GM18505 (cell line): ENCODE results near the gene HOXD1.

Source experiments
- ATAC-seq: cut with Tn5 transposase; IDR thresholded peaks from one replicate; pipeline ENCODE4 v1.9.1; 2021; ENCODE audit not compliant: unreplicated experiment
- POLR2A ChIP-seq: IDR thresholded peaks from 4 replicates; pipeline ENCODE4 v1.6.1; 2011; ENCODE audit warnings: borderline replicate concordance; ENCODE audit not compliant: insufficient read depth, insufficient read length; ENCODE audit errors: extremely low read depth

Gene HOXD1

GRCh38 chr2:176164611-176165369 is 23.7 kb upstream of the HOXD1 start:
- ATAC-seq = no peak
- TF ChIP-seq POLR2A = no peak

- no peak for TF ChIP-seq POLR2A
- no peak for ATAC-seq
These were observed 23.0 kb upstream of the HOXD1 start for GRCh38 chr2:176165370-176166050.

DNA sequence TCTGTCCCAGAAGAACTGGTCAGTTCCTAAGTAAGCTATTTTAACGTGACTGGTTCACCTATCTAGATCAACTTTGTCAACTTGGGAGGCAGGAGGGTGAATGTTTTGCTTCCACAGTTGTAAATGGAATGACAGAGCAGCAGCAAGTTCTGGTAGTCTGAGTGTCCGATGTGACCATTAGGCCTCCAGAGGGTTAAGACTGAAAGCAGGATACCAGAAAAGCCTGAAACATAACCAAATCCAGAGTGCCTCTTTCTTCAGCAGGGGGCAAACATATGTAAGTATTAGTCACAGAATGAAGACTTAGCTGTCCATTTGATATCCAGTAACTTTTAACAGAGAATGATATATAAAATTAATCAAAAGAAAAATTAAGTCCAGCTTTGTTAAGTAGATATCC is 22.2 kb upstream of the HOXD1 start:
- TF ChIP-seq POLR2A = no peak
- no peak for ATAC-seq

- ATAC-seq = no peak
- no peak for TF ChIP-seq POLR2A
These were observed 21.1 kb upstream of the HOXD1 start for GRCh38 chr2:176167398-176167797.

GRCh38 chr2:176169181-176169580 is 19.3 kb upstream of the HOXD1 start:
- no peak for ATAC-seq

DNA sequence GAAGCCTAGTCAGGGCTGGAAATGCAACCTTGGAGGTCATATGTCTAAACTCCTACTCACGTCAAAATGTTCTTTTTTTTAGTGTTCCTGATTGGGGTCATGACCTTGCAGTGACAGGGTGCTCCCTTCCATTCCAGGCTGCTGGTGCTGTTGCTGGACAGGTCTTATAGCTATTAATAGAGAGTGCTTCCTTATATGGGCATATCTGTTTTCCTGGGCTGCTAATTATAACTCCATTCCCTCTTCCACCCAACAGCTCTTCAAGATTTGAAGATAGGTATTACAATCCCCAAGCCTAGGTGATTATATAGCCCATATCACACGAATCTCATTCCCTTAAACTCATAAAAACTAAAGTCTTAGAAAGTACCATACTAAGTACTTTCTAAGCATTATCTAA is 18.8 kb upstream of the HOXD1 start:
- TF ChIP-seq POLR2A = no peak
- ATAC-seq = no peak

More at GRCh38 chr2:176169181-176169580, 19.3 kb upstream of the HOXD1 start:
- TF ChIP-seq POLR2A = no peak

- no peak for ATAC-seq
These were observed 17.7 kb upstream of the HOXD1 start for GRCh38 chr2:176170602-176171305.

GRCh38 chr2:176171351-176172006 is 17.0 kb upstream of the HOXD1 start:
- no peak for TF ChIP-seq POLR2A
- no peak for ATAC-seq

More at GRCh38 chr2:176170602-176171305, 17.7 kb upstream of the HOXD1 start:
- TF ChIP-seq POLR2A = no peak

DNA sequence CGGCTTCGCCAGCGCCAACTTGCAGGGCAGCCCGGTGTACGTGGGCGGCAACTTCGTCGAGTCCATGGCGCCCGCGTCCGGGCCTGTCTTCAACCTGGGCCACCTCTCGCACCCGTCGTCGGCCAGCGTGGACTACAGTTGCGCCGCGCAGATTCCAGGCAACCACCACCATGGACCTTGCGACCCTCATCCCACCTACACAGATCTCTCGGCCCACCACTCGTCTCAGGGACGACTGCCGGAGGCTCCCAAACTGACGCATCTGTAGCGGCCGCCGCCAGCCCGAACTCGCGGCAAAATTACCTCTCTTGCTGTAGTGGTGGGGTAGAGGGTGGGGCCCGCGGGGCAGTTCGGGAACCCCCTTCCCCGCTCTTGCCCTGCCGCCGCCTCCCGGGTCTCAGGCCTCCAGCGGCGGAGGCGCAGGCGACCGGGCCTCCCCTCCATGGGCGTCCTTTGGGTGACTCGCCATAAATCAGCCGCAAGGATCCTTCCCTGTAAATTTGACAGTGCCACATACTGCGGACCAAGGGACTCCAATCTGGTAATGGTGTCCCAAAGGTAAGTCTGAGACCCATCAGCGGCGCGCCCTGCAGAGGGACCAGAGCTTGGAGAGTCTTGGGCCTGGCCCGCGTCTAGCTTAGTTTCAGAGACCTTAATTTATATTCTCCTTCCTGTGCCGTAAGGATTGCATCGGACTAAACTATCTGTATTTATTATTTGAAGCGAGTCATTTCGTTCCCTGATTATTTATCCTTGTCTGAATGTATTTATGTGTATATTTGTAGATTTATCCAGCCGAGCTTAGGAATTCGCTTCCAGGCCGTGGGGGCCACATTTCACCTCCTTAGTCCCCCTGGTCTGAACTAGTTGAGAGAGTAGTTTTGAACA is 16.2 kb upstream of the HOXD1 start:
- TF ChIP-seq POLR2A = no peak
- ATAC-seq = no peak

- no peak for ATAC-seq
- no peak for TF ChIP-seq POLR2A
These were observed 15.4 kb upstream of the HOXD1 start for GRCh38 chr2:176172895-176173566.

GRCh38 chr2:176173567-176174381 is 14.7 kb upstream of the HOXD1 start:
- no peak for ATAC-seq

More at GRCh38 chr2:176173567-176174381, 14.7 kb upstream of the HOXD1 start:
- no peak for TF ChIP-seq POLR2A
